ENCODE results near the gene RAI14.

DNA sequence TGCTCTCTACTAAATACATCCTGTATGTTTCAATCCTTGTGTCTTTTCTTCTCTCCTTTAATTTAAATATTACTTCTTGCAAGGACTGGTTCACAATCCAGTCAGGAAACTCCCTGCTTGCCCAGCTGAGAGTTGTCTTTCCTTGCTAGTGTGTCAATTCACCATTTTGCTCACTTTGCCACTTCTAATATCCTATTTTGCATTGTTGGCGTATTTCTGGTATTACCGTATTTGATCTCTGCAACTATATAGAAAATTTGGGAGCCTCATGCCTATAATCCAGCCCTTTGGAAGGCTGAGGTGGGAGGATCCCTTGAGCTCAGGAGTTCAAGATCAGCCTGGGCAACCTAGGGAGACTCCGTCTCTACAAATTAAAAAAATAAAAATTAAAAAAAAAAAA is 92.3 kb downstream of the RAI14 start:
- TF ChIP-seq, protein P1, sequence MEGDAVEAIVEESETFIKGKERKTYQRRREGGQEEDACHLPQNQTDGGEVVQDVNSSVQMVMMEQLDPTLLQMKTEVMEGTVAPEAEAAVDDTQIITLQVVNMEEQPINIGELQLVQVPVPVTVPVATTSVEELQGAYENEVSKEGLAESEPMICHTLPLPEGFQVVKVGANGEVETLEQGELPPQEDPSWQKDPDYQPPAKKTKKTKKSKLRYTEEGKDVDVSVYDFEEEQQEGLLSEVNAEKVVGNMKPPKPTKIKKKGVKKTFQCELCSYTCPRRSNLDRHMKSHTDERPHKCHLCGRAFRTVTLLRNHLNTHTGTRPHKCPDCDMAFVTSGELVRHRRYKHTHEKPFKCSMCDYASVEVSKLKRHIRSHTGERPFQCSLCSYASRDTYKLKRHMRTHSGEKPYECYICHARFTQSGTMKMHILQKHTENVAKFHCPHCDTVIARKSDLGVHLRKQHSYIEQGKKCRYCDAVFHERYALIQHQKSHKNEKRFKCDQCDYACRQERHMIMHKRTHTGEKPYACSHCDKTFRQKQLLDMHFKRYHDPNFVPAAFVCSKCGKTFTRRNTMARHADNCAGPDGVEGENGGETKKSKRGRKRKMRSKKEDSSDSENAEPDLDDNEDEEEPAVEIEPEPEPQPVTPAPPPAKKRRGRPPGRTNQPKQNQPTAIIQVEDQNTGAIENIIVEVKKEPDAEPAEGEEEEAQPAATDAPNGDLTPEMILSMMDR (IDR thresholded peaks at IDR 0.05) = no peak
- TF ChIP-seq POLR2A (IDR thresholded peaks at IDR 0.05) = no peak

Measured in testis (tissue), 2 donors.